Choroid plexus epithelial cell (primary cell): ENCODE data around the gene MCC.

Experiments
- DNase-seq: peaks from one replicate; pipeline ENCODE4 v3.0.0-alpha.2; 2010; ENCODE audit warnings: low read depth
- H3K4me3 ChIP-seq: 2 replicates; pipeline ENCODE4 v1.5.1; 2011; ENCODE audit warnings: low read depth, mild to moderate bottlenecking, control low read depth, low read length, moderate library complexity
- TF ChIP-seq, protein P1 (sequence below): conservative IDR thresholded peaks from 2 replicates; pipeline ENCODE4 v1.5.1; 2011; ENCODE audit warnings: low read depth, mild to moderate bottlenecking, control low read depth, inconsistent platforms, low read length, moderate library complexity

Gene MCC

DNA sequence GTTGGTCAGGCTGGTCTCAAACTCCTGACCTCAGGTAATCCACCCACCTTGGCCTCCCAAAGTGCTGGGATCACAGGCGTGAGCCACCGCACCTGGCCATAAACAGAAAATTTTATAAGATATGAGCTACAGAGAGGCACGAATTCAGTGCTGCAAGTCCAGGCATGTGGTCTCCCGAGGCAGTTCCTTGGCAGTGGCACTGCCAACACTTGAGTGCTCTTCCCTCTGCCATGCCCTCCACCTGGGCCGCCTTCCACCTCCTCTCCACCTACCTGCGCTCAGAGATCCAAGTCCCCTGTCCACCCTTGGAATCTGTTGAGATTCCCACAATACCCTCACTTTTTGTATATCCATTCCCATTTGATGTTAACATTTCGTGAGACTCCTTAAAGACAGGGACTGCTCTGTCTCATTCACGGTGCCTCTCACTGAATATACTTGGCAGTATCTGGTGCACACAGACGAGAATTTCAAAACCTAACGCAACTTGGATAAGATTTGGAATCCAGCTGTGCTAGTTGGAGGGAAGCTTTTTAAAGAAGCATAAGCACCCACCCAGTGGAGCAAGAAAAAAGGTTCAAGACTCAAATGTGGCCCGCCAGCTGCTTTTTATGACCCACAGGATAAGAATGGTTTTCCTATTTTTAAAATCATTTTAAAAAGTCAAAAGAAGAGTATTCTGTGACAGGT lies 443.3 kb downstream of the MCC start:
- TF ChIP-seq, protein P1, sequence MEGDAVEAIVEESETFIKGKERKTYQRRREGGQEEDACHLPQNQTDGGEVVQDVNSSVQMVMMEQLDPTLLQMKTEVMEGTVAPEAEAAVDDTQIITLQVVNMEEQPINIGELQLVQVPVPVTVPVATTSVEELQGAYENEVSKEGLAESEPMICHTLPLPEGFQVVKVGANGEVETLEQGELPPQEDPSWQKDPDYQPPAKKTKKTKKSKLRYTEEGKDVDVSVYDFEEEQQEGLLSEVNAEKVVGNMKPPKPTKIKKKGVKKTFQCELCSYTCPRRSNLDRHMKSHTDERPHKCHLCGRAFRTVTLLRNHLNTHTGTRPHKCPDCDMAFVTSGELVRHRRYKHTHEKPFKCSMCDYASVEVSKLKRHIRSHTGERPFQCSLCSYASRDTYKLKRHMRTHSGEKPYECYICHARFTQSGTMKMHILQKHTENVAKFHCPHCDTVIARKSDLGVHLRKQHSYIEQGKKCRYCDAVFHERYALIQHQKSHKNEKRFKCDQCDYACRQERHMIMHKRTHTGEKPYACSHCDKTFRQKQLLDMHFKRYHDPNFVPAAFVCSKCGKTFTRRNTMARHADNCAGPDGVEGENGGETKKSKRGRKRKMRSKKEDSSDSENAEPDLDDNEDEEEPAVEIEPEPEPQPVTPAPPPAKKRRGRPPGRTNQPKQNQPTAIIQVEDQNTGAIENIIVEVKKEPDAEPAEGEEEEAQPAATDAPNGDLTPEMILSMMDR, result no peak
- H3K4me3 ChIP-seq, result no peak overlapping the region
- DNase-seq, result no peak

DNA sequence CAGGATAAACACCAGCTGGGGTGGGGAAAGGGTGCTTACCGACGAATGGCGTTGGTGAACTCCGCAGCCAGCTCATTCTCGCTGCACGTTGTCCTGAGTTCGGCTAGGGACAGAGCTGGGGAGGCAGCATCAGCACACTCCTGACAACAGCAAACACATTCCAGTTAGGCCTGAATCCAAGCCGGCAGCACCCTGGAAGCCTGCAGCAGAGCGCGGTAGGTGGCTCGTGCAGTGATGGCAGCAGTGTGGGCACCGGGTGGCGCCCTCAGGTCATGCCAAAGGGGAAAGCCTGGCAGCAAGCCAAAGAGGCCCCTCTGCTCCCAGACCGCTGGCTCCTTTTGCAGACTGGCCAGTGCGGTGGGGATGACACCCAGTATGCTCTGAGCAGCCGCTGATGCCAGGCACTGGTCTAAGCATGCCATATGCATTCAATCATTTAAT lies 444.7 kb downstream of the MCC start:
- TF ChIP-seq, protein P1, result no peak
- H3K4me3 ChIP-seq, result no peak overlapping the region
- DNase-seq, result no peak

DNA sequence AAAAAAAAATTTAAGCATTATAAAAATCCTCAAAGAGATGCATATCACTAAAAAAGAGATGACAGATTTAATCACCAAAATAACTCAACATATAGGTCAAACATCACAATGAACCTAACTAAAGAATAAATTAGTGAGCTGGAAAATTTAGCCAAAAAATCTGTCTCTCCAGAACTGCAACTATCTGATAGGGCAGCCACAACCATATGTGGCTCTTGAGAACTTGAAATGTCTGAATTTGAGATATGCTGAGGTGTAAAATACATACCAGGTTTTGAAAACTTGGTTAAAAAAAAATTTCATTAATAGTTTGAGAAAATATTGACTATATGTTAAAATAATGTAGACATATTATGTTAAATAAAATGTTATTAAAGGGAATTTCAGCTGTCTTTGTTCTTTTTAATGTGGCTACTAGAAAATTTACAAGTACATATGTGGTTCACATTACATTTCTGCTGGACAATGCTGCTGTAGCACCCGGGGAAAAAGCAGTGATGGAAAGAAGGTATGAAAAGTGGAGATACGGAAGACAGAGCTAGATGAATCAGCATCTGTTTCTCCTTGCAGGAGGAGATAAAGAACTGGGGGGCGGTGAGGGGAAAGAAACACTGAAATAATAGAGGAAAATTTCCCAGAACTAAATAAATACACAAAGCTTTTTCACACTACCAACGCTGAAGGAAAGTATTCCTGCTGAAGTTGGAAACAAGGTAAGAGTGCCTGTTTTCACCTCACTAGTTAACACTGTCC lies 445.6 kb downstream of the MCC start:
- DNase-seq, result no peak
- TF ChIP-seq, protein P1, result no peak
- no peak overlapping the region for H3K4me3 ChIP-seq

DNA sequence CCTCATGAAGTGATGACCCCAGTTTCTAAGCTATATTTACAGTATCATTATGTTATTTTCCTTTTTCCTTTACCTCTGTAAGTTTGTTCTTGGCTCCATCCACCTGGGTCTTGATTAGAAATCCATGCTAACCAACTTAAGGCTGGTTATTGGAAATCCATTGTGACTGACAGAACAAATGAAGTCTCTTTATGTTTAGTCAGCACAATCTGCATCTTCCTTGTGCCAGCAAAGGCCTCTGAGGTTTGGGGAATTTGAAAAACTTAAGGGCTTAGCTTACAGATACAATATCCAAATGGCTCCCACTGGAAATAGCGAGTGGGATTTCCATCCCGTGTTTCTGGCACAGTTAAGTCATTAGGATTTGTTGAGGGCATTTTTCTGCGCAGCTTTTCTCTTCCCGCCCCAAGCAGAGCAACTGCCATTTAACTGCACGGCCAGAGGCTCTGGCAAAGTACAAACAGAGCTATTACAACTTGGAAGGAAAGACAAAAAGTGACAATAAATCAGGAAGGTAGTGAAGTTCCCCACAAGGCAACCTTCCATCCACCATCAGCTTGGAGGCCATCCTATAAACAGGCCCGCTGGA lies 447.5 kb downstream of the MCC start:
- DNase-seq, result no peak
- TF ChIP-seq, protein P1, result no peak
- no peak overlapping the region for H3K4me3 ChIP-seq

DNA sequence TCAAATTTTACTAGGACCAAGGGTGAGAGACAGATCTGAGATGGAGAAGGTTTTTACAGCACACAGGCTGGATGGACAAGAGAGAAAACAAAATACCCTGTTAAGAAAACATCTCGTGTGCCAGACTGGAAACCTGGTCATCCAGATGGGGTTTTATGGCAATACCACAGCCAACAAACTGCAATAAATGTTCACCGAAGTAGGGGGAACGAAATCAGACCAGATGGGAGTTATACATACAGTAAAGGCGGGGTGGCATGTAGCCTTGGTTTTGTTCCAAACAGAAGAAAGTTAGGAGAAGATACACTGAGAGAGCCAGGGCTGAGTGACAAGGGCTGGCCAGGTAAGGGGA lies 448.3 kb downstream of the MCC start:
- DNase-seq, result no peak
- no peak overlapping the region for H3K4me3 ChIP-seq
- TF ChIP-seq, protein P1, result no peak

DNA sequence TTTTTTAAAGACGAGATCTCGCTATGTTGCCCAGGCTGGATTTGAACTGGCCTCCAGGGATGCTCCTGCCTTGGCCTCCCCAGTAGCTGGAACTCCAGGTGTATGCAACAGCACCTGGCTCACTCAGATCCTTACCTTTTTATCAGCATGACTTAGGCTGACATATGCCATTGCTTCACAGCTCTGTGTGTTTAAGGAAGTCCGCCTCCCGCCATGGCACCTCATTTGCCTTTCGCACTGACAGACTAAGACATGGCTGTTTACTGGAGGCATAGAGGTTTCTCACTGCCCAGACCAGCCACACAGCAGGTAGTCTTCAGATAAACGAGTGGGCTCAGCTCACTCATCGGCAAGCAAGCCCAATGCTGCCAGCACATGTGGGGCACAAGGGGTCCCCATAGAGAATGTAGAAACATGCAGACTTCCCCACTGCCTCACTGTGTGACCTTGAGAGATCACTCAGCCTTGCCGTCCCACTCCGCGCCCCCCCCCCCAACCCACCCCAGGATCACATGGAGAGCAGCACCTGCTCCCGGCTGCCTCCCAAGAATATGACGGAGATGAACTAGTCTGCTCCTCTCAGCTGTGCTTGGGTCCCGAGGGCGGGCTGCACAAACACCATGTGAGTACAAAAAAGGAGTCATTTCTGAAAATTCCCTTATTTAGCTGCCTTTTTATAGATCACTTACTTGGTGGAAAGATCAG lies 448.9 kb downstream of the MCC start:
- TF ChIP-seq, protein P1, result no peak
- no peak for DNase-seq
- H3K4me3 ChIP-seq, result no peak overlapping the region
